Caco-2 (cell line): ENCODE results near the gene CSAD. TPM values are rescaled to one million over a fixed set of nuclear protein-coding genes. Genes with fewer than 3 reads are reported as not detected.
A peak's percentile ranks its signal among the peaks of the same experiment; 100 is the strongest.

ENCODE experiments used
- Bru-seq: library from RNA; stranded (reverse); fragments of 400-500 nt; gene quantifications from one replicate; lab custom pipeline; 2021; lab: Mats Ljungman, UMichigan
- BruChase-seq, 2 experiments: library from RNA; stranded (reverse); fragments of 400-500 nt; gene quantifications; one replicate each; lab custom pipeline; 2021; lab: Mats Ljungman, UMichigan
- BruUV-seq: library from RNA; stranded (reverse); fragments of 400-500 nt; replicated peaks from 2 replicates; lab custom pipeline; 2021; lab: Mats Ljungman, UMichigan
- CTCF ChIA-PET: fragments of 300-600 bp; sonication (Branson Sonifier 250); formaldehyde crosslinking; loops from one replicate; lab custom pipeline; 2022; ENCODE audit warnings: antibody characterized with exemption; lab: Charles Lee
- POLR2A ChIA-PET: fragments of 300-600 bp; sonication (Branson Sonifier 250); formaldehyde crosslinking; loops from one replicate; lab custom pipeline; 2022; ENCODE audit warnings: antibody characterized with exemption; lab: Charles Lee
- DNase-seq, 2 experiments: peaks; one replicate each; pipeline versions ENCODE4 v3.0.0 to v3.0.0-alpha.2; 2020 to 2022
- H3K27me3 ChIP-seq: replicated peaks from 2 replicates; pipeline ENCODE4 v1.6.0; 2011; ENCODE audit warnings: low read length; ENCODE audit not compliant: control insufficient read depth, insufficient read depth
- H3K36me3 ChIP-seq: 2 replicates; pipeline ENCODE4 v1.5.1; 2011; ENCODE audit warnings: low read length; ENCODE audit not compliant: control insufficient read depth, insufficient read depth
- H3K4me1 ChIP-seq: fragments of 250-450 bp; sonication (Bioruptor Pico); 2 replicates; pipeline ENCODE4 v1.5.1; 2020; ENCODE audit warnings: mild to moderate bottlenecking
- H3K4me3 ChIP-seq: 2 replicates; pipeline ENCODE4 v1.5.1; 2011; ENCODE audit warnings: low read depth, mild to moderate bottlenecking, control low read depth, low read length
- H3K9me3 ChIP-seq: fragments of 250-450 bp; sonication (Bioruptor Pico); 2 replicates; pipeline ENCODE4 v1.5.1; 2020; ENCODE audit warnings: mild to moderate bottlenecking, moderate library complexity
- H3K27ac Mint-ChIP-seq: one replicate; pipeline ENCODE4 v1.8.0; 2022; ENCODE audit warnings: mixed read lengths; ENCODE audit not compliant: unreplicated experiment
- H3K27me3 Mint-ChIP-seq: one replicate; pipeline ENCODE4 v1.8.0; 2022; ENCODE audit warnings: mixed read lengths; ENCODE audit not compliant: insufficient read depth, unreplicated experiment
- H3K36me3 Mint-ChIP-seq: one replicate; pipeline ENCODE4 v1.8.0; 2022; ENCODE audit warnings: mild to moderate bottlenecking, mixed read lengths; ENCODE audit not compliant: insufficient read depth, unreplicated experiment
- H3K4me1 Mint-ChIP-seq: one replicate; pipeline ENCODE4 v1.8.0; 2022; ENCODE audit warnings: low read depth, mixed read lengths; ENCODE audit not compliant: unreplicated experiment
- H3K4me3 Mint-ChIP-seq: one replicate; pipeline ENCODE4 v1.8.0; 2022; ENCODE audit warnings: mild to moderate bottlenecking, moderate library complexity, mixed read lengths; ENCODE audit not compliant: unreplicated experiment
- H3K9me3 Mint-ChIP-seq: one replicate; pipeline ENCODE4 v1.8.0; 2022; ENCODE audit warnings: mixed read lengths; ENCODE audit not compliant: unreplicated experiment
- intact Hi-C: fragments of 100-400 bp; cut with micrococcal nuclease; formaldehyde crosslinking; loops from one replicate; pipeline ENCODE4 v1.10.0; 2022; ENCODE audit not compliant: unreplicated experiment
- long read RNA-seq: library from polyadenylated mRNA; stranded (forward); transcript quantifications from one replicate; pipeline ENCODE4 v2.0.0, GENCODE V29; 2022
- total RNA-seq: library from RNA; stranded (reverse); gene quantifications from 2 replicates; pipeline ENCODE4 v1.2.3, GENCODE V29; 2022
- TF ChIP-seq, protein P1 (sequence below), 2 experiments: fragments of 200-600 bp in 1 of 2; IDR thresholded peaks; 1 replicate in 1 of 2; 2 replicates in 1 of 2; pipeline versions ENCODE4 v1.5.1 to v1.8.0; 2011 to 2022; ENCODE audit warnings: antibody characterized with exemption in 1 of 2, control low read depth in 1 of 2, inconsistent platforms in 1 of 2, low read depth in 1 of 2, low read length in 1 of 2, mild to moderate bottlenecking in 1 of 2, moderate library complexity in 1 of 2; ENCODE audit not compliant: insufficient read depth in 1 of 2, severe bottlenecking in 1 of 2, unreplicated experiment in 1 of 2

Gene CSAD, protein sequence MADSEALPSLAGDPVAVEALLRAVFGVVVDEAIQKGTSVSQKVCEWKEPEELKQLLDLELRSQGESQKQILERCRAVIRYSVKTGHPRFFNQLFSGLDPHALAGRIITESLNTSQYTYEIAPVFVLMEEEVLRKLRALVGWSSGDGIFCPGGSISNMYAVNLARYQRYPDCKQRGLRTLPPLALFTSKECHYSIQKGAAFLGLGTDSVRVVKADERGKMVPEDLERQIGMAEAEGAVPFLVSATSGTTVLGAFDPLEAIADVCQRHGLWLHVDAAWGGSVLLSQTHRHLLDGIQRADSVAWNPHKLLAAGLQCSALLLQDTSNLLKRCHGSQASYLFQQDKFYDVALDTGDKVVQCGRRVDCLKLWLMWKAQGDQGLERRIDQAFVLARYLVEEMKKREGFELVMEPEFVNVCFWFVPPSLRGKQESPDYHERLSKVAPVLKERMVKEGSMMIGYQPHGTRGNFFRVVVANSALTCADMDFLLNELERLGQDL
- total RNA-seq, result 20.1 and 23.0 TPM in 2 replicates
- percentile 59 among the genes with signal in this experiment for Bru-seq, nascent RNA
- BruChase-seq, experiment 1, labeled RNA remaining after a 2-hour chase, result percentile 66 among the genes with signal in this experiment
- percentile 78 among the genes with signal in this experiment for BruChase-seq, experiment 2, labeled RNA remaining after a 6-hour chase
- long read RNA-seq, partial matches to known transcripts, result 1 of 5 reads
- long read RNA-seq, other reads (novel, unspliced or antisense), result 4 of 5 reads

- Histone ChIP-seq H3K27me3 (no peaks in the 10 kb centered on the region), H3K4me1 (peaks cover 21% of the 10 kb centered on the region), H3K4me3 (peak within 1 kb of the TSS; percentile 71), H3K9me3 (no peaks in the 10 kb centered on the region), H3K36me3 (peaks cover 9% of the 10 kb centered on the region)
- TF ChIP-seq, protein P1, sequence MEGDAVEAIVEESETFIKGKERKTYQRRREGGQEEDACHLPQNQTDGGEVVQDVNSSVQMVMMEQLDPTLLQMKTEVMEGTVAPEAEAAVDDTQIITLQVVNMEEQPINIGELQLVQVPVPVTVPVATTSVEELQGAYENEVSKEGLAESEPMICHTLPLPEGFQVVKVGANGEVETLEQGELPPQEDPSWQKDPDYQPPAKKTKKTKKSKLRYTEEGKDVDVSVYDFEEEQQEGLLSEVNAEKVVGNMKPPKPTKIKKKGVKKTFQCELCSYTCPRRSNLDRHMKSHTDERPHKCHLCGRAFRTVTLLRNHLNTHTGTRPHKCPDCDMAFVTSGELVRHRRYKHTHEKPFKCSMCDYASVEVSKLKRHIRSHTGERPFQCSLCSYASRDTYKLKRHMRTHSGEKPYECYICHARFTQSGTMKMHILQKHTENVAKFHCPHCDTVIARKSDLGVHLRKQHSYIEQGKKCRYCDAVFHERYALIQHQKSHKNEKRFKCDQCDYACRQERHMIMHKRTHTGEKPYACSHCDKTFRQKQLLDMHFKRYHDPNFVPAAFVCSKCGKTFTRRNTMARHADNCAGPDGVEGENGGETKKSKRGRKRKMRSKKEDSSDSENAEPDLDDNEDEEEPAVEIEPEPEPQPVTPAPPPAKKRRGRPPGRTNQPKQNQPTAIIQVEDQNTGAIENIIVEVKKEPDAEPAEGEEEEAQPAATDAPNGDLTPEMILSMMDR (IDR thresholded peaks at IDR 0.05; ENCODE audit: insufficient read depth in 1 of 2, low read depth in 1 of 2, low read length in 1 of 2, severe bottlenecking in 1 of 2, unreplicated experiment in 1 of 2), result no peak
- Mint-ChIP-seq H3K27me3 (no peaks in the 10 kb centered on the region), H3K27ac (peak within 1 kb of the TSS; percentile 85), H3K9me3 (no peaks in the 10 kb centered on the region), H3K4me1 (peaks cover 23% of the 10 kb centered on the region), H3K4me3 (peak within 1 kb of the TSS; percentile 83), H3K36me3 (peaks cover 34% of the 10 kb centered on the region)
- intact Hi-C loops, result no loop called here
- no TSS peak for BruUV-seq
- peak; percentile 98 for DNase-seq
- POLR2A ChIA-PET, result interaction anchor here (0.5 to 2.0 kb wide), 19 partner anchors 8 to 1219 kb away, joined by 3 to 14 read pairs (median 5); partner anchors contain the start of genes AAAS, EIF4B, ESPL1 and NR4A1
- CTCF ChIA-PET, result interaction anchor here (0.6 to 2.0 kb wide), 12 partner anchors 20 to 174 kb away, joined by 3 to 17 read pairs (median 4); partner anchors contain the start of genes AAAS, EIF4B and SPRYD3
These were observed at the start of gene CSAD, which contains the start of gene ZNF740 for GRCh38 chr12:53180220-53180930. TSS of gene CSAD (minus strand) at chr12:53180925. CDS start at chr12:53173470, 7,455 bp downstream. TSS of gene ZNF740 (plus strand) at chr12:53180722. CDS start at chr12:53181984, 1,262 bp downstream.

GRCh38 chr12:53230108-53230845 is 49.6 kb upstream of the CSAD start:
- Histone ChIP-seq H3K4me1 (peaks cover 28% of the 10 kb centered on the region), H3K27me3 (no peaks in the 10 kb centered on the region), H3K9me3 (no peaks in the 10 kb centered on the region), H3K4me3 (no peak overlapping the region), H3K36me3 (no peaks in the 10 kb centered on the region)
- Mint-ChIP-seq H3K9me3 (no peaks in the 10 kb centered on the region), H3K36me3 (no peaks in the 10 kb centered on the region), H3K27me3 (no peaks in the 10 kb centered on the region), H3K27ac (no peak overlapping the region), H3K4me1 (peaks cover 26% of the 10 kb centered on the region), H3K4me3 (peak overlapping the region; percentile 26)
- no TSS peak for BruUV-seq
- CTCF ChIA-PET, result no interaction called here
- TF ChIP-seq, protein P1 (IDR thresholded peaks at IDR 0.05; ENCODE audit: insufficient read depth in 1 of 2, low read depth in 1 of 2, low read length in 1 of 2, severe bottlenecking in 1 of 2, unreplicated experiment in 1 of 2), result no peak
- POLR2A ChIA-PET, result no interaction called here
- intact Hi-C loops, result no loop called here
- no peak for DNase-seq
